IMR-90 (cell line): ENCODE measurements around the gene ANKLE2. TPM values are rescaled to one million over a fixed set of nuclear protein-coding genes. Genes with fewer than 3 reads are reported as not detected.

Source experiments
- ATAC-seq: fragments of 200-7000 bp; cut with Tn5 transposase; 2 replicates; pipeline ENCODE4 v1.9.1; 2020; ENCODE audit warnings: low read depth, mild to moderate bottlenecking, moderate library complexity
- BruUV-seq: library from RNA; stranded (reverse); fragments of 400-500 nt; replicated peaks from 2 replicates; lab custom pipeline; 2021; lab: Mats Ljungman, UMichigan
- CTCF ChIA-PET: fragments of 300-600 bp; formaldehyde crosslinking; extraction: SDS; loops from one replicate; lab custom pipeline; 2021; ENCODE audit warnings: antibody characterized with exemption; lab: Yijun Ruan, JAX
- POLR2A ChIA-PET: fragments of 300-600 bp; sonication (Branson Sonifier 250); formaldehyde crosslinking; loops from one replicate; lab custom pipeline; 2022; ENCODE audit warnings: antibody characterized with exemption; ENCODE audit not compliant: unreplicated experiment; lab: Charles Lee
- DNase-seq: peaks from one replicate; pipeline ENCODE4 v3.0.0; 2013
- H2AFZ ChIP-seq: replicated peaks from 2 replicates; pipeline ENCODE3; 2013; ENCODE audit warnings: low read length, mild to moderate bottlenecking; ENCODE audit not compliant: poor library complexity
- H2AK5ac ChIP-seq: 2 replicates; pipeline ENCODE4 v1.6.1; 2013; ENCODE audit warnings: low read depth, low read length, inconsistent platforms
- H2AK9ac ChIP-seq: replicated peaks from 2 replicates; pipeline ENCODE3; 2013; ENCODE audit warnings: mild to moderate bottlenecking, low read depth, low read length, moderate library complexity; ENCODE audit not compliant: poor library complexity
- H2BK120ac ChIP-seq: 2 replicates; pipeline ENCODE4 v1.6.1; 2013; ENCODE audit warnings: low read depth, low read length, inconsistent platforms
- H2BK15ac ChIP-seq: 3 replicates; pipeline ENCODE4 v1.6.1; 2013; ENCODE audit warnings: low read depth, low read length, inconsistent platforms
- H2BK20ac ChIP-seq: 2 replicates; pipeline ENCODE4 v1.6.1; 2013; ENCODE audit warnings: low read depth, mild to moderate bottlenecking, inconsistent platforms, low read length, moderate library complexity
- H2BK5ac ChIP-seq: 2 replicates; pipeline ENCODE4 v1.6.1; 2013; ENCODE audit warnings: mild to moderate bottlenecking, low read depth, low read length, inconsistent platforms; ENCODE audit not compliant: poor library complexity, severe bottlenecking
- H3K14ac ChIP-seq: replicated peaks from 2 replicates; pipeline ENCODE4 v1.6.1; 2013; ENCODE audit warnings: low read depth, low read length, inconsistent platforms
- H3K18ac ChIP-seq: 2 replicates; pipeline ENCODE4 v1.6.1; 2013; ENCODE audit warnings: low read depth, low read length, control low read depth
- H3K23ac ChIP-seq: 2 replicates; pipeline ENCODE4 v1.6.1; 2013; ENCODE audit warnings: low read depth, low read length, inconsistent platforms
- H3K27ac ChIP-seq: 2 replicates; pipeline ENCODE4 v1.5.1; 2013; ENCODE audit warnings: mild to moderate bottlenecking, control low read depth, low read length; ENCODE audit not compliant: insufficient read depth
- H3K27me3 ChIP-seq: 2 replicates; pipeline ENCODE4 v1.6.1; 2013; ENCODE audit warnings: low read length; ENCODE audit not compliant: control insufficient read depth, insufficient read depth
- H3K36me3 ChIP-seq: 2 replicates; pipeline ENCODE4 v1.6.1; 2013; ENCODE audit warnings: low read length, mixed read lengths; ENCODE audit not compliant: control insufficient read depth, insufficient read depth
- H3K4ac ChIP-seq: 2 replicates; pipeline ENCODE4 v1.6.1; 2013; ENCODE audit warnings: low read depth, low read length, inconsistent platforms
- H3K4me1 ChIP-seq: 2 replicates; pipeline ENCODE4 v1.6.1; 2013; ENCODE audit warnings: low read length, mixed read lengths; ENCODE audit not compliant: control insufficient read depth, insufficient read depth
- H3K4me2 ChIP-seq: 2 replicates; pipeline ENCODE4 v1.6.1; 2013; ENCODE audit warnings: low read depth, mild to moderate bottlenecking, control low read depth, low read length, moderate library complexity
- H3K4me3 ChIP-seq: 2 replicates; pipeline ENCODE4 v1.5.1; 2013; ENCODE audit warnings: low read depth, mild to moderate bottlenecking, control low read depth, low read length, moderate library complexity; ENCODE audit not compliant: insufficient read depth
- H3K56ac ChIP-seq: 2 replicates; pipeline ENCODE4 v1.6.1; 2013; ENCODE audit warnings: low read length, inconsistent platforms; ENCODE audit not compliant: insufficient read depth; ENCODE audit errors: extremely low read depth
- H3K79me1 ChIP-seq, 2 experiments: 2 replicates each; pipeline ENCODE4 v1.6.1; 2013; ENCODE audit warnings: low read length in 2 of 2, inconsistent platforms in 1 of 2, low read depth in 1 of 2
- H3K9ac ChIP-seq: 2 replicates; pipeline ENCODE4 v1.6.1; 2013; ENCODE audit warnings: low read depth, low read length, control low read depth
- H3K9me1 ChIP-seq: 2 replicates; pipeline ENCODE4 v1.6.1; 2013; ENCODE audit warnings: low read length, inconsistent platforms; ENCODE audit not compliant: insufficient read depth
- H3K9me3 ChIP-seq: 2 replicates; pipeline ENCODE4 v1.6.1; 2013; ENCODE audit warnings: low read length; ENCODE audit not compliant: control insufficient read depth, insufficient read depth
- H4K20me1 ChIP-seq: 2 replicates; pipeline ENCODE4 v1.6.1; 2013; ENCODE audit warnings: low read length, inconsistent platforms; ENCODE audit not compliant: insufficient read depth
- H4K5ac ChIP-seq: 2 replicates; pipeline ENCODE4 v1.6.1; 2013; ENCODE audit warnings: mild to moderate bottlenecking, low read depth, low read length, control low read depth
- H4K8ac ChIP-seq, 2 experiments: 2 replicates each; pipeline ENCODE4 v1.6.1; 2013; ENCODE audit warnings: low read depth in 2 of 2, low read length in 2 of 2, control low read depth in 1 of 2, inconsistent platforms in 1 of 2
- H4K91ac ChIP-seq: 2 replicates; pipeline ENCODE4 v1.6.1; 2013; ENCODE audit warnings: low read depth, low read length, inconsistent platforms; ENCODE audit not compliant: insufficient read depth
- BHLHE40 ChIP-seq: fragments of 150-350 bp; IDR thresholded peaks from 2 replicates; pipeline ENCODE4 v1.6.1; 2016; ENCODE audit warnings: mild to moderate bottlenecking, low read depth, low read length
- CEBPB ChIP-seq: IDR thresholded peaks from 2 replicates; pipeline ENCODE4 v1.6.1; 2012; ENCODE audit warnings: low read depth, low read length, improper control_type of control experiment
- CHD1 ChIP-seq: IDR thresholded peaks from 2 replicates; pipeline ENCODE4 v1.6.1; 2012; ENCODE audit warnings: low read depth, low read length, improper control_type of control experiment
- FOS ChIP-seq: fragments of 150-350 bp; IDR thresholded peaks from 2 replicates; pipeline ENCODE4 v1.6.1; 2016; ENCODE audit warnings: low read depth, low read length
- MAFK ChIP-seq: IDR thresholded peaks from 2 replicates; pipeline ENCODE4 v1.6.1; 2012; ENCODE audit warnings: low read depth, low read length, improper control_type of control experiment
- MAZ ChIP-seq: IDR thresholded peaks from 2 replicates; pipeline ENCODE4 v1.6.1; 2012; ENCODE audit warnings: low read depth, mild to moderate bottlenecking, low read length, improper control_type of control experiment, moderate library complexity, borderline replicate concordance
- NFE2L2 ChIP-seq: fragments of 150-350 bp; IDR thresholded peaks from 2 replicates; pipeline ENCODE4 v1.6.1; 2016; ENCODE audit warnings: low read depth, mild to moderate bottlenecking, low read length
- POLR2A ChIP-seq: IDR thresholded peaks from 2 replicates; pipeline ENCODE4 v1.6.1; 2012; ENCODE audit warnings: mild to moderate bottlenecking, low read depth, low read length
- RAD21 ChIP-seq: IDR thresholded peaks from 2 replicates; pipeline ENCODE4 v1.6.1; 2012; ENCODE audit warnings: low read length, improper control_type of control experiment
- RCOR1 ChIP-seq: IDR thresholded peaks from 2 replicates; pipeline ENCODE4 v1.6.1; 2012; ENCODE audit warnings: mild to moderate bottlenecking, low read length, improper control_type of control experiment; ENCODE audit not compliant: insufficient replicate concordance
- RFX5 ChIP-seq: IDR thresholded peaks from 2 replicates; pipeline ENCODE4 v1.8.0; 2012; ENCODE audit warnings: low read depth, mild to moderate bottlenecking, low read length, moderate library complexity
- SMC3 ChIP-seq: fragments of 150-350 bp; IDR thresholded peaks from 2 replicates; pipeline ENCODE4 v1.6.1; 2016; ENCODE audit warnings: low read depth, mild to moderate bottlenecking, antibody characterized with exemption, low read length, moderate library complexity
- WGBS, 2 experiments: methylation state at CpG; one replicate each; pipeline versions ENCODE4 v1.1.5 to v1.1.7; 2013; ENCODE audit warnings: missing lambda C conversion rate in 2 of 2; ENCODE audit not compliant: insufficient read length in 1 of 2; ENCODE audit errors: extremely low coverage in 2 of 2; 5-methylcytosine and 5-hydroxymethylcytosine counted together
- dilution Hi-C: fragments of 300-500 bp; cut with HindIII; formaldehyde crosslinking; loops from one replicate; pipeline ENCODE4 v1.14.3; 2018; ENCODE audit warnings: low sequenced_read_pairs; ENCODE audit not compliant: unreplicated experiment
- in situ Hi-C: fragments of 300-500 bp; cut with MboI; formaldehyde crosslinking; loops from 3 replicates; pipeline ENCODE4 v1.14.3; 2019; ENCODE audit warnings: low sequenced_read_pairs, inconsistent platforms, mixed read lengths
- intact Hi-C: fragments of 100-400 bp; cut with micrococcal nuclease; formaldehyde crosslinking; loops from 2 replicates; pipeline ENCODE4 v1.10.0; 2022
- polyA plus RNA-seq, 3 experiments: library from polyadenylated mRNA; depleted of rRNA; stranded (reverse); fragments of >200 nt; gene quantifications; 2 replicates each; pipeline ENCODE4 v1.2.3, GENCODE V29; 2012; ENCODE audit warnings: low replicate concordance in 1 of 3
- total RNA-seq: library from RNA; depleted of rRNA; stranded (reverse); fragments of >200 nt; gene quantifications from 2 replicates; pipeline ENCODE4 v1.2.3, GENCODE V29; 2012
- TF ChIP-seq, protein P1 (sequence below): fragments of 150-350 bp; IDR thresholded peaks from 2 replicates; pipeline ENCODE4 v1.6.1; 2016; ENCODE audit warnings: low read depth, mild to moderate bottlenecking, low read length, moderate library complexity, borderline replicate concordance
- TF ChIP-seq, protein P2 (sequence below): fragments of 150-350 bp; IDR thresholded peaks from 2 replicates; pipeline ENCODE4 v1.6.1; 2017; ENCODE audit warnings: mild to moderate bottlenecking, antibody characterized with exemption, low read length, low read depth
- TF ChIP-seq, protein P3 (sequence below): conservative IDR thresholded peaks from 2 replicates; pipeline ENCODE4 v1.5.1; 2012; ENCODE audit warnings: mild to moderate bottlenecking, low read depth, low read length, improper control_type of control experiment

Gene ANKLE2
- total and polyA plus RNA-seq, 2 of the 4 experiments (the other 2 are of a cell fraction), result 63.4 to 82.4 TPM

DNA sequence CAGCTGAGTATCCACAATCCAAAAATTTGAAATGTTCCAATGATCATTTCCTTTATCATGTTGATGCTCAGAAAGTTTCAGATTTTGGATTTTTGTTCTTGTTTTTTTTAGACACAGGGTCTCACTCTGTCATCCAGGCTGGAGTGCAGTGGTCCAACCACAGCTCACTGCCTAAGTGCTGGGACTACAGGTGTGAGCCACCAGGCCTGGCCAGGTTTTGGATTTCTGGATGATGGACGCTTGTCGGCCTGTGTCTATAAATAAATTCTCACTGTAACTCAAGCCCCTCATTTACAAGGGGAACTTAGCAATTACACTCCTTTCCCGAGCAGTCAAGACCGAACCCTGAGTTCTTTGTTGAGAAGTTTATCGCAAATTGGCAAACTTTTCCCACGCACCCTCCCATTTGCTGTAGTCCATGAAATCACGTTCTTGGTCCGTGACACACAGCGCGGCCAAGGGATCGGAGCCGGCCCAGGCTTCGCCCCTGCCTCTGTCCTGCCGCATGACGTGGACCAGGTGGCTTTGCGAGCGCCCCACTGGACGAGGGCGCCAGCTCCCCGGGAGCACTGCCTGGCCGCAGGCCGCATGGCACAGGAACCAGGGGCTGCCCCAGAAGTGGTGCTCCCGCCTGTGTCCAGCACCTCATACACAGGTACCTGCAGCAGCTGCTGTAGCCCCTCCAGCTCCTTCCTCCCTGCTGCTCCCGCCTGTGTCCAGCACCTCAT lies 14.0 kb upstream of the ANKLE2 start:
- ChIA-PET CTCF (interaction anchor here (0.5 kb wide), 1 partner anchor 32 kb away, joined by 6 read pairs; no protein-coding TSS in a partner anchor), POLR2A (no interaction called here)
- Histone ChIP-seq H3K4ac (no peak overlapping the region), H3K9ac (no peak overlapping the region), H4K8ac (no peak overlapping the region), H2AFZ (no peak overlapping the region), H2BK120ac (no peak overlapping the region), H2BK5ac (no peak overlapping the region), H3K79me1 (peaks cover 23 to 25% of the 10 kb centered on the region in 2 experiments; a peak in 3 of 4 replicates), H2BK15ac (no peak overlapping the region), H4K20me1 (peaks cover 22% of the 10 kb centered on the region), H3K18ac (no peak overlapping the region), H3K4me2 (no peak overlapping the region), H3K4me3 (no peak overlapping the region), H3K9me3 (no peaks in the 10 kb centered on the region), H3K23ac (no peak overlapping the region), H3K27me3 (no peaks in the 10 kb centered on the region), H4K5ac (no peak overlapping the region), H3K9me1 (0 out of 2 replicates have a peak, but pooled peaks cover 5% of the 10 kb centered on the region), H3K4me1 (no peaks in the 10 kb centered on the region), H3K56ac (no peak overlapping the region), H2AK5ac (no peak overlapping the region), H3K14ac (no peak overlapping the region), H2BK20ac (no peak overlapping the region), H3K36me3 (peaks cover 77% of the 10 kb centered on the region), H4K91ac (no peak overlapping the region), H2AK9ac (no peak overlapping the region), H3K27ac (no peak overlapping the region)
- DNase-seq (no peak), ATAC-seq (no peak)
- BruUV-seq, result no TSS peak
- intact Hi-C loops (no loop called here), in situ Hi-C loops (no loop called here), dilution Hi-C loops (no loop called here)
- WGBS, 2 experiments, result 92% methylated on average over 11 of the region's 24 CpGs; no CpG with 5 or more reads in 1 of the 2 experiments
- TF ChIP-seq MAZ, result no peak
- TF ChIP-seq RCOR1, result no peak
- TF ChIP-seq, protein P1, sequence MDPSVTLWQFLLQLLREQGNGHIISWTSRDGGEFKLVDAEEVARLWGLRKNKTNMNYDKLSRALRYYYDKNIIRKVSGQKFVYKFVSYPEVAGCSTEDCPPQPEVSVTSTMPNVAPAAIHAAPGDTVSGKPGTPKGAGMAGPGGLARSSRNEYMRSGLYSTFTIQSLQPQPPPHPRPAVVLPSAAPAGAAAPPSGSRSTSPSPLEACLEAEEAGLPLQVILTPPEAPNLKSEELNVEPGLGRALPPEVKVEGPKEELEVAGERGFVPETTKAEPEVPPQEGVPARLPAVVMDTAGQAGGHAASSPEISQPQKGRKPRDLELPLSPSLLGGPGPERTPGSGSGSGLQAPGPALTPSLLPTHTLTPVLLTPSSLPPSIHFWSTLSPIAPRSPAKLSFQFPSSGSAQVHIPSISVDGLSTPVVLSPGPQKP, result no peak
- no peak for TF ChIP-seq MAFK
- TF ChIP-seq POLR2A, result no peak
- TF ChIP-seq SMC3, result no peak
- TF ChIP-seq, protein P2, sequence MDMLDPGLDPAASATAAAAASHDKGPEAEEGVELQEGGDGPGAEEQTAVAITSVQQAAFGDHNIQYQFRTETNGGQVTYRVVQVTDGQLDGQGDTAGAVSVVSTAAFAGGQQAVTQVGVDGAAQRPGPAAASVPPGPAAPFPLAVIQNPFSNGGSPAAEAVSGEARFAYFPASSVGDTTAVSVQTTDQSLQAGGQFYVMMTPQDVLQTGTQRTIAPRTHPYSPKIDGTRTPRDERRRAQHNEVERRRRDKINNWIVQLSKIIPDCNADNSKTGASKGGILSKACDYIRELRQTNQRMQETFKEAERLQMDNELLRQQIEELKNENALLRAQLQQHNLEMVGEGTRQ, result no peak
- TF ChIP-seq NFE2L2, result no peak
- no peak for TF ChIP-seq RAD21
- no peak for TF ChIP-seq CEBPB
- no peak for TF ChIP-seq RFX5
- TF ChIP-seq FOS, result no peak
- TF ChIP-seq BHLHE40, result no peak
- TF ChIP-seq, protein P3, sequence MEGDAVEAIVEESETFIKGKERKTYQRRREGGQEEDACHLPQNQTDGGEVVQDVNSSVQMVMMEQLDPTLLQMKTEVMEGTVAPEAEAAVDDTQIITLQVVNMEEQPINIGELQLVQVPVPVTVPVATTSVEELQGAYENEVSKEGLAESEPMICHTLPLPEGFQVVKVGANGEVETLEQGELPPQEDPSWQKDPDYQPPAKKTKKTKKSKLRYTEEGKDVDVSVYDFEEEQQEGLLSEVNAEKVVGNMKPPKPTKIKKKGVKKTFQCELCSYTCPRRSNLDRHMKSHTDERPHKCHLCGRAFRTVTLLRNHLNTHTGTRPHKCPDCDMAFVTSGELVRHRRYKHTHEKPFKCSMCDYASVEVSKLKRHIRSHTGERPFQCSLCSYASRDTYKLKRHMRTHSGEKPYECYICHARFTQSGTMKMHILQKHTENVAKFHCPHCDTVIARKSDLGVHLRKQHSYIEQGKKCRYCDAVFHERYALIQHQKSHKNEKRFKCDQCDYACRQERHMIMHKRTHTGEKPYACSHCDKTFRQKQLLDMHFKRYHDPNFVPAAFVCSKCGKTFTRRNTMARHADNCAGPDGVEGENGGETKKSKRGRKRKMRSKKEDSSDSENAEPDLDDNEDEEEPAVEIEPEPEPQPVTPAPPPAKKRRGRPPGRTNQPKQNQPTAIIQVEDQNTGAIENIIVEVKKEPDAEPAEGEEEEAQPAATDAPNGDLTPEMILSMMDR, result no peak
- no peak for TF ChIP-seq CHD1
